Mucosa of stomach (tissue), 1 donor: ENCODE measurements around the gene DNAJC5G.
"Not testable (repeated sequence)": the region's sequence is repeated elsewhere in the genome, so short reads cannot be mapped to it uniquely, and the experiment has no call there.

Source experiments
- H3K27me3 ChIP-seq: one replicate; pipeline ENCODE4 v1.7.0; 2013; ENCODE audit warnings: mild to moderate bottlenecking, low read length; ENCODE audit not compliant: control insufficient read depth, insufficient read depth
- H3K36me3 ChIP-seq: one replicate; pipeline ENCODE4 v1.7.0; 2013; ENCODE audit warnings: low read length; ENCODE audit not compliant: control insufficient read depth, insufficient read depth
- H3K4me1 ChIP-seq: one replicate; pipeline ENCODE4 v1.7.0; 2013; ENCODE audit warnings: mild to moderate bottlenecking, low read length; ENCODE audit not compliant: control insufficient read depth, insufficient read depth
- H3K4me3 ChIP-seq: one replicate; pipeline ENCODE4 v1.7.0; 2013; ENCODE audit warnings: low read length
- H3K9ac ChIP-seq: one replicate; pipeline ENCODE4 v1.7.0; 2013; ENCODE audit warnings: mild to moderate bottlenecking, low read length, moderate library complexity
- H3K9me3 ChIP-seq: one replicate; pipeline ENCODE4 v1.7.0; 2013; ENCODE audit warnings: mild to moderate bottlenecking, low read length, moderate library complexity; ENCODE audit not compliant: control insufficient read depth
- donor health status: Pancreatic carcinoma.

The DNAJC5G gene

DNA sequence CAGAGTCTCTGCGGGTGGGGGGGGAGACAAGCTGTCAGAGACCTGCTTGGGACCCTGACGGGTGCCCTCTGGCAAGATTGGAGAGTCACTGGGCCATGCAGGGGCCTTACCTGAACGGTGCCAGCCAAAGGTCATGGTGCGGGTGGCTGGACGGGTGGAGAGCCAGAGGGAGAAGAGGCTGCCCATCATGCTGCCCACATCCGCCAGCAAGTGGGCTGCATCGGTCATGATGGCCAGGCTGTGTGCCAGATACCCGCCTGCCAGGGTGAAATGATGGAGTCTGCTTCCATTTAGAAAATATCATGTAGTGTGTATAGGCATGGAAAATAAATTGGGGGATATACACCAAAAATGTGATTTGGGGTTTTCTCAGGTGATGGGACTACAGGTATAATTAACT lies 17.2 kb upstream of the DNAJC5G start:
- Histone ChIP-seq H3K4me1 (peaks cover 9% of the 10 kb centered on the region), H3K9ac (no peak overlapping the region), H3K4me3 (no peak overlapping the region), H3K36me3 (no peaks in the 10 kb centered on the region), H3K27me3 (peaks cover 69% of the 10 kb centered on the region), H3K9me3 (no peaks in the 10 kb centered on the region)

DNA sequence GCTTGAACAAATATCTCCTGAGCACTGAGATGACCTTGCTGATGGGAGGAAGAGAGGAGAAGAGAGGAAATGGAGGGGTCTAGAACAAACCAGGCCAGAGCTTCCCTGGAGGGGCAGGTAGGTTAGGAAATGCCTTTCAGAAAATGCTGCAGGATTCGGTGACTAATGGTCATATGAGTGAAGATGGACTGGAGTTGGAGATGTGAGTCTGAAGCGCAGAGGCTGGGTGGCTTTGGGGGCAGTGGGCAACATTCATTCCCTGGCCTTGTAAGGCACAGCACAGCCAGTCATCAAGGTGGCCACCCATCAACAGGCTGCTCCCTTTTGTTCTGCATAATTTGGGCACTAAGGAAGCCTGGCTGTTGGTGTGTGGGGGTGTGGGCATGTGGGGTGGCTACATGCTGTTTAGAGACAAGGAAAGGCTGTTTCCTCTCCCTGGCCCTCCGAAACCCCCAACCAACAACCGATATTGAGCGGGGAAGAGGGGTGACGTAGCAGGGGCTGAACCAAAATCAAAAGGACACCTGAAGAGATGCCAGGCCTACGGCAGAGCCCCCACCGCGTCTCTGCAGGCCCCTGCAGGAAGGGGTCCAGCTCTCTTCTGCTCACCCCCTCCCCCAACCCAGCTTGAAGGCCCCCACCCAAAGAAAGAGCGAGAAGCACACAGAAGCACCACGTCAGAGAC lies 13.8 kb upstream of the DNAJC5G start:
- Histone ChIP-seq H3K4me1 (peaks cover 30% of the 10 kb centered on the region), H3K36me3 (no peaks in the 10 kb centered on the region), H3K9ac (no peak overlapping the region), H3K9me3 (no peaks in the 10 kb centered on the region), H3K4me3 (no peak overlapping the region), H3K27me3 (peaks cover 81% of the 10 kb centered on the region)

DNA sequence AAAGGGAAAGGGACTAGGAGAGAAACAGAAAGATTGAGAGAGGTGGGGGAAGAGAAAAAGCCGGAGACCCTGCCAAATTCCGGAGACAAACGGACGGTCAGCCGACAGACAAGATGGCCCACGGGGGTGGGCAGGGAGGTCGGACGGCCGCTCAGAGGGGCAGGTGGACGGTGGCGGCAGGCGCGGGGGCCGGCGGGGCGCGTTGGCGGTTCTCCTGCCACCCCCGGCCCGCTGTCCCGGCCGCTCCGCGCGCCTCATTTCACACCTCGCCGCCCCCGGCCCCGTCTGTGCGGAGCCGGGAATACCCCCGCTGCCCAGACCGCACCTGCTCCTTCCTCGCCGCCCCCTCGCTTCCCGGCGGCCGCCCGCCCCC lies 13.3 kb upstream of the DNAJC5G start:
- Histone ChIP-seq H3K27me3 (peaks cover 76% of the 10 kb centered on the region), H3K4me3 (no peak overlapping the region), H3K36me3 (no peaks in the 10 kb centered on the region), H3K4me1 (peaks cover 30% of the 10 kb centered on the region), H3K9ac (no peak overlapping the region), H3K9me3 (no peaks in the 10 kb centered on the region)

DNA sequence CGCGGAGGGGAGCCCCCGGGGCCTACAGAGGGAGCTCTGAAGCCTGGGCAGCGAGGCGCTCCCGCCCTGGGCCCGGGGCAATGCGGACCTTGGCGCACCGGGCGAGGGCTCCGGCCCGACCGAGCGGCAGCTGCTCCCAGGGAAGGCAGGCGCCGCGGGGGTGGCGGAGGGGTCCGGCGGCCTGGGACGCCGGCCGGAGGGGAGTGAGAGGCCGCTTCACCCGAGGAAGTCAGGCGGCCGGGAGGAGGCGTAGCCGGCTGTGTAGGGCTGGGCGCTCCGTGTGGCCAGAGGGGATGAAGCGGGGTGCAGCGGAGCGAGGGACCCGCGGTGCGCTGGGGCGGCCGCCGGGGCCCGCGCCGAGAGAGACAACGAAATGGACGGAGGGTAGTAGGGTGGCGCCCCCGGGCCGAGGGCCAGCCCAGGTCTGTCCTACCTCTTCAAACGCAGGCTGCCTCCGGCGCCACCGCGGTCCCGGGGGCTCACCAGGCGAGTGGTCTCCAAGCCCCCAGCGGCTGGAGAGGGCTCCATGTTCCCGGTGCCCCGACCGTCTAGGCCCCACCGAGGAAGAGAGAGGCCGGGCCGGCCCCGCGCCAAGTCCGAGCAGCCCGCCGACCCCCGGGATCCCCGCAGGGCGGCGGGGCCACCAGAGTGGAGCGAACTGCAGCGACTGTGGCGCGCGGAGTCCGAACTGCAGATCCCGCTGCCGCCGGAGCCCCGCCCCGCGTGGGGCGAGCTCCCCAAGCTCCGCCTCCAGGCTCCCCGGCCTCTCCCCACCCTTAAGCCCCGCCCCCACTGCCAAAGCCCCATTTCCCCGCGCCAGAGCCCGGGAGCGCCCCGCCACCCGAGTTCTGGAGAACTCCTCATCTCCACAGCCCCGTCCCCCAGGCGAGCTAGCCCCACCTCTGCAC lies 12.6 kb upstream of the DNAJC5G start, which contains the start of gene SLC30A3:
Gene SLC30A3, minus strand, starts transcription at position 669 of the 908 bp plus-strand sequence. Its CDS starts 141 bp downstream, at position 528.
- Histone ChIP-seq H3K27me3 (peaks cover 74% of the 10 kb centered on the region), H3K36me3 (no peaks in the 10 kb centered on the region), H3K9me3 (no peaks in the 10 kb centered on the region), H3K4me3 (peak within 1 kb of the TSS; percentile 19), H3K9ac (no peak within 1 kb of the TSS), H3K4me1 (peaks cover 30% of the 10 kb centered on the region)

- Histone ChIP-seq H3K4me1 (peaks cover 30% of the 10 kb centered on the region), H3K9ac (no peak overlapping the region), H3K9me3 (no peaks in the 10 kb centered on the region), H3K36me3 (no peaks in the 10 kb centered on the region), H3K4me3 (peak overlapping the region; percentile 19), H3K27me3 (peaks cover 72% of the 10 kb centered on the region)
These were observed 11.7 kb upstream of the DNAJC5G start for GRCh38 chr2:27263287-27264252.

DNA sequence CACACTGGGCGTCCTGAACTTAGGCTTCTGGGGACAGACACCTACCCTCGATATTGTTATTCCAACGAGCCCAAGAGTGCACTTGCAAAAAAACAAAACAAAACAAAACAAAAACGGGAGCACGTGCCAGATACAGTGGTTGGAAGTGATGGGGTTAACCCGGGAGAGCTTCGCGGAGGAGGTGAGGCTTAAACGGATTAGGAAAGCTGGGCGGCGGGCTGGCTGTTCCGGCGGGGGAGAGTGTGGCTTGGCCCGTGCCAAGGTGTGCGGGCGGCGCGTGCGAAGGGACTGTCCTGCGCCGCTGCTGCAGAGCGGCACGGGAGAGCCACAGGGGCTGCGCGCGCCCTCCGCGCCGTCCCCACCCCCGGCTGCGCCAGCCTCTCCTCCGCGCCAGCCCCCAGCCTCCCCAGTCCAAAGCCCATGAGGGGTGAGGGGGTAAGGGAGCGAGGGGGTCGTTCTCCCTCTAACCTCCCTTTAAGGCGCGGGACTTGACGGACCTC lies 10.9 kb upstream of the DNAJC5G start:
- peaks cover 30% of the 10 kb centered on the region for H3K4me1 ChIP-seq
- H3K9me3 ChIP-seq = no peaks in the 10 kb centered on the region
- no peak overlapping the region for H3K4me3 ChIP-seq
- peaks cover 68% of the 10 kb centered on the region for H3K27me3 ChIP-seq
- H3K9ac ChIP-seq = no peak overlapping the region
- no peaks in the 10 kb centered on the region for H3K36me3 ChIP-seq

- H3K4me3 ChIP-seq = no peak overlapping the region
- no peaks in the 10 kb centered on the region for H3K36me3 ChIP-seq
- H3K9ac ChIP-seq = no peak overlapping the region
- H3K4me1 ChIP-seq = peaks cover 30% of the 10 kb centered on the region
- no peaks in the 10 kb centered on the region for H3K9me3 ChIP-seq
- H3K27me3 ChIP-seq = peaks cover 69% of the 10 kb centered on the region
These were observed 10.3 kb upstream of the DNAJC5G start for GRCh38 chr2:27264753-27265535.

GRCh38 chr2:27265536-27265870 lies 9.7 kb upstream of the DNAJC5G start:
- peaks cover 68% of the 10 kb centered on the region for H3K27me3 ChIP-seq
- no peaks in the 10 kb centered on the region for H3K9me3 ChIP-seq
- H3K36me3 ChIP-seq = no peaks in the 10 kb centered on the region
- H3K4me3 ChIP-seq = no peak overlapping the region
- no peak overlapping the region for H3K9ac ChIP-seq
- H3K4me1 ChIP-seq = peaks cover 30% of the 10 kb centered on the region

DNA sequence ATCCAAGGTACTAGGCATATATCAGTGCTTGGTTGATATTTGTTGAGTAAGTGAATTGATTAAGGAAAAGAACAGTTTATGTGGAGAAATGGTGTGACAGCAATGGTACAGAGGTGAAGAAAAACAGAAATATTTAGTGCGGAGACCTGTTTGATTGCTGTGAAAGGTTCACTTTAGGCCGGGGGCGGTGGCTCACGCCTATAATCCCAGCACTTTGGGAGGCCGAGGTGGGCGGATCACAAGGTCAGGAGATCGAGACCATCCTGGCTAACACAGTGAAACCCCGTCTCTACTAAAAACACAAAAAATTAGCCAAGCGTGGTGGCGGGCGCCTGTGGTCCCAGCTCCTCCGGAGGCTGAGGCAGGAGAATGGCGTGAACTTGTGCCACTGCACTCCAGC lies 6.9 kb upstream of the DNAJC5G start:
- H3K36me3 ChIP-seq, H3K9ac ChIP-seq, H3K9me3 ChIP-seq, H3K4me3 ChIP-seq: not testable (repeated sequence)
- Histone ChIP-seq H3K4me1 (peaks cover 19% of the 10 kb centered on the region), H3K27me3 (peaks cover 50% of the 10 kb centered on the region)

GRCh38 chr2:27270131-27270530 lies 5.1 kb upstream of the DNAJC5G start:
- H3K4me1 ChIP-seq = peaks cover 1% of the 10 kb centered on the region
- no peaks in the 10 kb centered on the region for H3K36me3 ChIP-seq
- H3K27me3 ChIP-seq = peaks cover 32% of the 10 kb centered on the region
- H3K9ac ChIP-seq = no peak overlapping the region
- no peaks in the 10 kb centered on the region for H3K9me3 ChIP-seq
- H3K4me3 ChIP-seq = no peak overlapping the region

- no peak overlapping the region for H3K9ac ChIP-seq
- no peak overlapping the region for H3K4me3 ChIP-seq
- no peaks in the 10 kb centered on the region for H3K9me3 ChIP-seq
- no peaks in the 10 kb centered on the region for H3K4me1 ChIP-seq
- peaks cover 26% of the 10 kb centered on the region for H3K27me3 ChIP-seq
- H3K36me3 ChIP-seq = no peaks in the 10 kb centered on the region
These were observed 4.6 kb upstream of the DNAJC5G start for GRCh38 chr2:27270670-27271069.
